ENCODE measurements around the gene AFF2. TPM values are rescaled to one million over a fixed set of nuclear protein-coding genes. Genes with fewer than 3 reads are reported as not detected.

AFF2 gene
- total and polyA plus RNA-seq, 2 donors from 2014 or later = 0.09 to 5.7 TPM

DNA sequence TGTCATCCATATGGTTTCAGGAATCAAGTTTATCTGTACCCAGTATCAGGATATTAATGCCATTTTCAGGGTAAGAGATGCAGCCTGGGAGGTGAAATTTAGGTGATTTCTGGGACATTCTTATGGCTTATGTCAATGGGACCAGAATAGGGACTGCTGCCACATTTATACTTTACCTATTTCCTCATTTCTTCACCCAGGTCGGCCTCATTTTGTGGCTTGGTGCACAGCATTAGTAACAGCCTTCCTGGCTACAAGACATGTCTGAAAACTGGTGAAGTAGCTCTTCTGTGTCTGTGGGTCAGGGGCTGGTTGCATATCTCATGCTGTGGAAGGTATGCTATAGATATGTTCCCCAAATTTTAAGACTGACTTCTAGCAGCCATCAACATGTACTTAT is 284.8 kb downstream of the AFF2 start:
- H3K9ac ChIP-seq (ENCODE audit: low read length in 3 of 3) = no peak overlapping the region
- FAIRE-seq = no peak
- no peaks in the 10 kb centered on the region for H3K9me3 ChIP-seq (ENCODE audit: control insufficient read depth in 2 of 3, insufficient read depth in 1 of 3, low read length in 3 of 3)
- no peak overlapping the region for H3K27ac ChIP-seq (ENCODE audit: low read depth in 2 of 2, low read length in 2 of 2)
- H3K4me3 ChIP-seq (ENCODE audit: low read length in 3 of 3) = no peak overlapping the region
- no peaks in the 10 kb centered on the region for H3K27me3 ChIP-seq (ENCODE audit: control insufficient read depth, insufficient read depth, low read length)
- no peaks in the 10 kb centered on the region for H3K36me3 ChIP-seq (ENCODE audit: control insufficient read depth in 2 of 3, insufficient read depth in 3 of 3, low read length in 3 of 3)
- H3K4me1 ChIP-seq (ENCODE audit: control insufficient read depth in 2 of 3, insufficient read depth in 2 of 3, low read depth in 1 of 3, low read length in 3 of 3) = no peaks in the 10 kb centered on the region
- no peak for TF ChIP-seq CTCF (IDR thresholded peaks at IDR 0.05; ENCODE audit: borderline replicate concordance, extremely low read depth, insufficient read depth)
- no peak for DNase-seq
- intact Hi-C loops (cut with DNase I) = no loop called here

GRCh38 chrX:148788449-148788848 is 288.0 kb downstream of the AFF2 start:
- Histone ChIP-seq H3K9ac (ENCODE audit: low read length in 3 of 3) (no peak overlapping the region), H3K4me3 (ENCODE audit: low read length in 3 of 3) (no peak overlapping the region), H3K4me1 (ENCODE audit: control insufficient read depth in 2 of 3, insufficient read depth in 2 of 3, low read depth in 1 of 3, low read length in 3 of 3) (no peaks in the 10 kb centered on the region), H3K27ac (ENCODE audit: low read depth in 2 of 2, low read length in 2 of 2) (no peak overlapping the region), H3K27me3 (ENCODE audit: control insufficient read depth, insufficient read depth, low read length) (no peaks in the 10 kb centered on the region), H3K36me3 (ENCODE audit: control insufficient read depth in 2 of 3, insufficient read depth in 3 of 3, low read length in 3 of 3) (no peaks in the 10 kb centered on the region), H3K9me3 (ENCODE audit: control insufficient read depth in 2 of 3, insufficient read depth in 1 of 3, low read length in 3 of 3) (no peaks in the 10 kb centered on the region)
- DNase-seq (no peak), FAIRE-seq (no peak)
- TF ChIP-seq CTCF (IDR thresholded peaks at IDR 0.05; ENCODE audit: borderline replicate concordance, extremely low read depth, insufficient read depth) = no peak
- intact Hi-C loops (cut with DNase I) = no loop called here

DNA sequence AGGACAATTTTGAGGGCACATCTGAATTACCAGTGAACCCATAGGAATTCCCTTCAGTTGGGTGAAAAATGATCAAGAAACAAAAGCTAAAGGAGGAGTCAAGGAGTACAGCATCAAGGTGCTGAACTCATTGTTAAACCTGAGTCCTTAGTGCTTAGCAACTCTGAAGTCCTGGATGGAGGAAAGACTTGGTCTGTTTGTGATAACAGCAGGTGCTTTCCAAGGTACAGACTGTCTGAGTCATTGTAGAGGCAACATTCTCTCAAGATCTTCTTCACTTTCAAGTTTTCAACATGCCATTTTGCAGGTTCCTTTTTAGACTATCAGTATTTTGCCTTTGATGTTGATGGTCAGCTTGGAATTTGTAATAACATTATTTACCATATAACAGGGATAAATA is 293.9 kb downstream of the AFF2 start:
- Histone ChIP-seq H3K27me3 (ENCODE audit: control insufficient read depth, insufficient read depth, low read length) (no peaks in the 10 kb centered on the region), H3K27ac (ENCODE audit: low read depth in 2 of 2, low read length in 2 of 2) (no peak overlapping the region), H3K36me3 (ENCODE audit: control insufficient read depth in 2 of 3, insufficient read depth in 3 of 3, low read length in 3 of 3) (no peaks in the 10 kb centered on the region), H3K4me3 (ENCODE audit: low read length in 3 of 3) (no peak overlapping the region), H3K9me3 (ENCODE audit: control insufficient read depth in 2 of 3, insufficient read depth in 1 of 3, low read length in 3 of 3) (no peaks in the 10 kb centered on the region), H3K4me1 (ENCODE audit: control insufficient read depth in 2 of 3, insufficient read depth in 2 of 3, low read depth in 1 of 3, low read length in 3 of 3) (no peaks in the 10 kb centered on the region), H3K9ac (ENCODE audit: low read length in 3 of 3) (no peak overlapping the region)
- DNase-seq = no peak
- intact Hi-C loops (cut with DNase I) = no loop called here
- FAIRE-seq = no peak
- TF ChIP-seq CTCF (IDR thresholded peaks at IDR 0.05; ENCODE audit: borderline replicate concordance, extremely low read depth, insufficient read depth) = no peak
